Breast epithelium (tissue), 4 donors: ENCODE measurements around the gene CDH23. TPM values are rescaled to one million over a fixed set of nuclear protein-coding genes. Genes with fewer than 3 reads are reported as not detected.

ENCODE experiments used
- DNase-seq, 2 donors: peaks; one replicate each; pipeline ENCODE4 v3.0.0-alpha.2; 2019; ENCODE audit warnings: low spot score in 2 of 2
- H3K27ac ChIP-seq, 2 donors: fragments of 200-600 bp; sonication (generic) in 1 of 2; one replicate each; pipeline ENCODE4 v1.5.1; 2016 to 2019; ENCODE audit warnings: mild to moderate bottlenecking in 1 of 2
- H3K27me3 ChIP-seq, 2 donors: fragments of 200-600 bp; sonication (generic) in 1 of 2; one replicate each; pipeline versions ENCODE4 v1.5.1 to v1.6.0; 2017 to 2019; ENCODE audit warnings: control low read depth in 1 of 2, mild to moderate bottlenecking in 1 of 2
- H3K36me3 ChIP-seq: fragments of 200-600 bp; one replicate; pipeline ENCODE4 v1.5.1; 2019
- H3K4me1 ChIP-seq, 2 donors: fragments of 200-600 bp; sonication (generic); one replicate each; pipeline ENCODE4 v1.5.1; 2016 to 2019; ENCODE audit warnings: control low read depth in 1 of 2
- H3K4me3 ChIP-seq, 3 donors: fragments of 200-600 bp; sonication (generic); 1 replicate in 2 of 3; 2 replicates in 1 of 3; pipeline ENCODE4 v1.5.1; 2016 to 2019; ENCODE audit warnings: mild to moderate bottlenecking in 3 of 3, moderate library complexity in 2 of 3
- H3K9me3 ChIP-seq, 2 donors: fragments of 200-600 bp; sonication (generic) in 1 of 2; one replicate each; pipeline ENCODE4 v1.5.1; 2016 to 2019; ENCODE audit warnings: control low read depth in 1 of 2
- CTCF ChIP-seq, 3 donors: fragments of 450-650 bp; IDR thresholded peaks; one replicate each; pipeline ENCODE4 v1.5.1; 2016 to 2017; ENCODE audit warnings: antibody characterized with exemption in 3 of 3, mild to moderate bottlenecking in 3 of 3, moderate library complexity in 3 of 3
- POLR2A ChIP-seq: fragments of 450-650 bp; IDR thresholded peaks from one replicate; pipeline ENCODE4 v1.6.1; 2016; ENCODE audit warnings: antibody characterized with exemption, mild to moderate bottlenecking, moderate library complexity
- POLR2AphosphoS5 ChIP-seq, 3 donors: sonication (generic); formaldehyde crosslinking; IDR thresholded peaks; one replicate each; pipeline ENCODE4 v1.6.1; 2017; ENCODE audit warnings: antibody characterized with exemption in 3 of 3
- intact Hi-C: fragments of 100-400 bp; cut with DNase I; formaldehyde crosslinking; loops from one replicate; pipeline ENCODE4 v1.15.1; 2023; ENCODE audit warnings: low total_unique reads
- total RNA-seq, 3 donors: library from RNA; depleted of rRNA; stranded (reverse); fragments of >200 nt; gene quantifications; one replicate each; pipeline ENCODE4 v1.1.0, GENCODE V29; 2016

The CDH23 gene
- total RNA-seq, 3 donors from 2014 or later: 8.5 to 13.8 (median 11.6) TPM

- no peak overlapping the region for H3K27ac ChIP-seq
- TF ChIP-seq POLR2A (no peak), POLR2AphosphoS5 (IDR thresholded peaks at IDR 0.05) (no peak), CTCF (IDR thresholded peaks at IDR 0.05) (peak; percentile 10 to 75 (median 62))
- H3K27me3 ChIP-seq: no peaks in the 10 kb centered on the region
- peak; percentile 57 to 70 for DNase-seq
- no peaks in the 10 kb centered on the region for H3K9me3 ChIP-seq
- H3K36me3 ChIP-seq: no peaks in the 10 kb centered on the region
- H3K4me3 ChIP-seq: no peak overlapping the region
- intact Hi-C loops: no loop called here
- no peaks in the 10 kb centered on the region for H3K4me1 ChIP-seq
Measured at GRCh38 chr10:71608819-71609768, 212.4 kb downstream of the CDH23 start.

GRCh38 chr10:71610651-71611050 is 213.9 kb downstream of the CDH23 start:
- no peaks in the 10 kb centered on the region for H3K9me3 ChIP-seq
- no peaks in the 10 kb centered on the region for H3K27me3 ChIP-seq
- no peaks in the 10 kb centered on the region for H3K36me3 ChIP-seq
- TF ChIP-seq POLR2AphosphoS5 (IDR thresholded peaks at IDR 0.05): no peak
- TF ChIP-seq CTCF (IDR thresholded peaks at IDR 0.05): no peak
- TF ChIP-seq POLR2A: no peak
- no peak for DNase-seq
- no peaks in the 10 kb centered on the region for H3K4me1 ChIP-seq
- no peak overlapping the region for H3K4me3 ChIP-seq
- intact Hi-C loops: no loop called here
- no peak overlapping the region for H3K27ac ChIP-seq

GRCh38 chr10:71611131-71611530 is 214.4 kb downstream of the CDH23 start:
- TF ChIP-seq CTCF (IDR thresholded peaks at IDR 0.05): no peak
- TF ChIP-seq POLR2A: no peak
- no peak for TF ChIP-seq POLR2AphosphoS5 (IDR thresholded peaks at IDR 0.05)
- H3K4me3 ChIP-seq: no peak overlapping the region
- H3K4me1 ChIP-seq: no peaks in the 10 kb centered on the region
- no peaks in the 10 kb centered on the region for H3K27me3 ChIP-seq
- H3K36me3 ChIP-seq: no peaks in the 10 kb centered on the region
- DNase-seq: no peak
- H3K27ac ChIP-seq: no peak overlapping the region
- intact Hi-C loops: no loop called here
- no peaks in the 10 kb centered on the region for H3K9me3 ChIP-seq

- Histone ChIP-seq H3K36me3 (no peaks in the 10 kb centered on the region), H3K9me3 (no peaks in the 10 kb centered on the region), H3K4me3 (no peak overlapping the region), H3K4me1 (no peaks in the 10 kb centered on the region), H3K27ac (no peak overlapping the region), H3K27me3 (no peaks in the 10 kb centered on the region)
- no peak for DNase-seq
- TF ChIP-seq POLR2A: no peak
- no peak for TF ChIP-seq CTCF (IDR thresholded peaks at IDR 0.05)
- no peak for TF ChIP-seq POLR2AphosphoS5 (IDR thresholded peaks at IDR 0.05)
- intact Hi-C loops: no loop called here
Measured at GRCh38 chr10:71611709-71612422, 215.1 kb downstream of the CDH23 start.
